Ovary (tissue), 3 donors: ENCODE data around the gene SLCO6A1.

Source experiments
- POLR2A ChIP-seq: fragments of 450-650 bp; IDR thresholded peaks from one replicate; pipeline ENCODE4 v1.6.1; 2017; ENCODE audit warnings: antibody characterized with exemption, mild to moderate bottlenecking, moderate library complexity
- TF ChIP-seq, protein P1 (sequence below), 3 donors: fragments of 450-650 bp in 2 of 3; fragments of 200-600 bp in 1 of 3; IDR thresholded peaks; one replicate each; pipeline versions ENCODE4 v1.5.1 to v1.8.0; 2016 to 2022; ENCODE audit warnings: antibody characterized with exemption in 3 of 3, mild to moderate bottlenecking in 1 of 3
- donor health status: DM: no; HTN: no; CAD: no.

- TF ChIP-seq, protein P1, sequence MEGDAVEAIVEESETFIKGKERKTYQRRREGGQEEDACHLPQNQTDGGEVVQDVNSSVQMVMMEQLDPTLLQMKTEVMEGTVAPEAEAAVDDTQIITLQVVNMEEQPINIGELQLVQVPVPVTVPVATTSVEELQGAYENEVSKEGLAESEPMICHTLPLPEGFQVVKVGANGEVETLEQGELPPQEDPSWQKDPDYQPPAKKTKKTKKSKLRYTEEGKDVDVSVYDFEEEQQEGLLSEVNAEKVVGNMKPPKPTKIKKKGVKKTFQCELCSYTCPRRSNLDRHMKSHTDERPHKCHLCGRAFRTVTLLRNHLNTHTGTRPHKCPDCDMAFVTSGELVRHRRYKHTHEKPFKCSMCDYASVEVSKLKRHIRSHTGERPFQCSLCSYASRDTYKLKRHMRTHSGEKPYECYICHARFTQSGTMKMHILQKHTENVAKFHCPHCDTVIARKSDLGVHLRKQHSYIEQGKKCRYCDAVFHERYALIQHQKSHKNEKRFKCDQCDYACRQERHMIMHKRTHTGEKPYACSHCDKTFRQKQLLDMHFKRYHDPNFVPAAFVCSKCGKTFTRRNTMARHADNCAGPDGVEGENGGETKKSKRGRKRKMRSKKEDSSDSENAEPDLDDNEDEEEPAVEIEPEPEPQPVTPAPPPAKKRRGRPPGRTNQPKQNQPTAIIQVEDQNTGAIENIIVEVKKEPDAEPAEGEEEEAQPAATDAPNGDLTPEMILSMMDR (IDR thresholded peaks at IDR 0.05), result no peak
- TF ChIP-seq POLR2A, result no peak
Observed at GRCh38 chr5:102481054-102481715, 17.6 kb downstream of the SLCO6A1 start.
